ENCODE data around the gene ETF1.

GRCh38 chr5:138490648-138491283 is 52.3 kb downstream of the ETF1 start:
- TF ChIP-seq, protein P1, sequence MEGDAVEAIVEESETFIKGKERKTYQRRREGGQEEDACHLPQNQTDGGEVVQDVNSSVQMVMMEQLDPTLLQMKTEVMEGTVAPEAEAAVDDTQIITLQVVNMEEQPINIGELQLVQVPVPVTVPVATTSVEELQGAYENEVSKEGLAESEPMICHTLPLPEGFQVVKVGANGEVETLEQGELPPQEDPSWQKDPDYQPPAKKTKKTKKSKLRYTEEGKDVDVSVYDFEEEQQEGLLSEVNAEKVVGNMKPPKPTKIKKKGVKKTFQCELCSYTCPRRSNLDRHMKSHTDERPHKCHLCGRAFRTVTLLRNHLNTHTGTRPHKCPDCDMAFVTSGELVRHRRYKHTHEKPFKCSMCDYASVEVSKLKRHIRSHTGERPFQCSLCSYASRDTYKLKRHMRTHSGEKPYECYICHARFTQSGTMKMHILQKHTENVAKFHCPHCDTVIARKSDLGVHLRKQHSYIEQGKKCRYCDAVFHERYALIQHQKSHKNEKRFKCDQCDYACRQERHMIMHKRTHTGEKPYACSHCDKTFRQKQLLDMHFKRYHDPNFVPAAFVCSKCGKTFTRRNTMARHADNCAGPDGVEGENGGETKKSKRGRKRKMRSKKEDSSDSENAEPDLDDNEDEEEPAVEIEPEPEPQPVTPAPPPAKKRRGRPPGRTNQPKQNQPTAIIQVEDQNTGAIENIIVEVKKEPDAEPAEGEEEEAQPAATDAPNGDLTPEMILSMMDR (IDR thresholded peaks at IDR 0.05), result no peak
- TF ChIP-seq EZH2phosphoT487 (IDR thresholded peaks at IDR 0.05), result no peak
